H9 (cell line): ENCODE measurements around the gene BRD8. TPM values are rescaled to one million over a fixed set of nuclear protein-coding genes. Genes with fewer than 3 reads are reported as not detected.

Source experiments
- DNase-seq: peaks from one replicate; pipeline ENCODE4 v3.0.0-alpha.2; 2017
- H2AFZ ChIP-seq: one replicate; pipeline ENCODE4 v1.6.1; 2013; ENCODE audit warnings: mild to moderate bottlenecking, low read length, control low read depth, moderate library complexity
- H2AK5ac ChIP-seq: 2 replicates; pipeline ENCODE4 v1.6.1; 2013; ENCODE audit warnings: low read length, control low read depth, mixed read lengths; ENCODE audit not compliant: insufficient read length
- H2BK120ac ChIP-seq: one replicate; pipeline ENCODE4 v1.6.1; 2013; ENCODE audit warnings: low read depth, mild to moderate bottlenecking, low read length, control low read depth, inconsistent platforms; ENCODE audit not compliant: poor library complexity, severe bottlenecking
- H2BK12ac ChIP-seq: 2 replicates; pipeline ENCODE4 v1.6.1; 2013; ENCODE audit warnings: low read length, control low read depth, mixed read lengths, low read depth; ENCODE audit not compliant: insufficient read length
- H2BK15ac ChIP-seq: 2 replicates; pipeline ENCODE4 v1.6.1; 2013; ENCODE audit warnings: low read depth, low read length, control low read depth
- H2BK20ac ChIP-seq: one replicate; pipeline ENCODE4 v1.6.1; 2013; ENCODE audit warnings: low read depth, mild to moderate bottlenecking, low read length, control low read depth, inconsistent platforms; ENCODE audit not compliant: poor library complexity, severe bottlenecking
- H2BK5ac ChIP-seq: 2 replicates; pipeline ENCODE4 v1.6.1; 2013; ENCODE audit warnings: low read length, control low read depth, mixed read lengths; ENCODE audit not compliant: insufficient read length
- H3K14ac ChIP-seq: 2 replicates; pipeline ENCODE4 v1.6.1; 2013; ENCODE audit warnings: low read length, control low read depth; ENCODE audit not compliant: insufficient read depth
- H3K18ac ChIP-seq: 2 replicates; pipeline ENCODE4 v1.6.1; 2013; ENCODE audit warnings: low read depth, mild to moderate bottlenecking, mixed read lengths, low read length, control low read depth; ENCODE audit not compliant: insufficient read length
- H3K23ac ChIP-seq: 2 replicates; pipeline ENCODE4 v1.6.1; 2013; ENCODE audit warnings: low read length, control low read depth, mixed read lengths, low read depth; ENCODE audit not compliant: insufficient read length
- H3K23me2 ChIP-seq: 2 replicates; pipeline ENCODE4 v1.6.1; 2013; ENCODE audit warnings: low read depth, mild to moderate bottlenecking, mixed read lengths, low read length, control low read depth; ENCODE audit not compliant: insufficient read length, poor library complexity, severe bottlenecking
- H3K27ac ChIP-seq: 2 replicates; pipeline ENCODE4 v1.5.1; 2013; ENCODE audit warnings: low read length, control low read depth, mixed read lengths, low read depth; ENCODE audit not compliant: insufficient read length
- H3K27me3 ChIP-seq: 2 replicates; pipeline ENCODE4 v1.6.1; 2013; ENCODE audit warnings: low read length, control low read depth, inconsistent platforms; ENCODE audit not compliant: insufficient read depth
- H3K4ac ChIP-seq: 2 replicates; pipeline ENCODE4 v1.6.1; 2013; ENCODE audit warnings: low read depth, mild to moderate bottlenecking, control low read depth, inconsistent platforms, low read length, moderate library complexity
- H3K4me1 ChIP-seq: 2 replicates; pipeline ENCODE4 v1.6.1; 2013; ENCODE audit warnings: low read length, control low read depth, inconsistent platforms; ENCODE audit not compliant: insufficient read depth
- H3K4me2 ChIP-seq: 2 replicates; pipeline ENCODE4 v1.6.1; 2013; ENCODE audit warnings: low read length, control low read depth, mixed read lengths; ENCODE audit not compliant: insufficient read length, insufficient read depth
- H3K56ac ChIP-seq: 2 replicates; pipeline ENCODE4 v1.6.1; 2013; ENCODE audit warnings: low read depth, mild to moderate bottlenecking, mixed read lengths, low read length, control low read depth; ENCODE audit not compliant: insufficient read length
- H3K79me1 ChIP-seq: 2 replicates; pipeline ENCODE4 v1.6.1; 2013; ENCODE audit warnings: low read depth, mild to moderate bottlenecking, moderate library complexity, low read length, control low read depth, inconsistent platforms; ENCODE audit not compliant: insufficient read depth, poor library complexity, severe bottlenecking
- H3K79me2 ChIP-seq: 2 replicates; pipeline ENCODE4 v1.6.1; 2013; ENCODE audit warnings: low read length, control low read depth, inconsistent platforms; ENCODE audit not compliant: insufficient read depth
- H3K9ac ChIP-seq: 2 replicates; pipeline ENCODE4 v1.6.1; 2013; ENCODE audit warnings: low read length, control low read depth, mixed read lengths; ENCODE audit not compliant: insufficient read length; ENCODE audit errors: extremely low read depth
- H3K9me3 ChIP-seq: one replicate; pipeline ENCODE4 v1.6.1; 2013; ENCODE audit warnings: low read depth, low read length, inconsistent platforms; ENCODE audit not compliant: control insufficient read depth
- H3T11ph ChIP-seq: one replicate; pipeline ENCODE4 v1.6.1; 2013; ENCODE audit warnings: mild to moderate bottlenecking, low read length, control low read depth, inconsistent platforms
- H4K20me1 ChIP-seq: one replicate; pipeline ENCODE4 v1.6.1; 2013; ENCODE audit not compliant: control insufficient read depth, insufficient read length, insufficient read depth
- H4K5ac ChIP-seq: 2 replicates; pipeline ENCODE4 v1.6.1; 2013; ENCODE audit warnings: low read depth, mild to moderate bottlenecking, mixed read lengths, low read length, control low read depth; ENCODE audit not compliant: insufficient read length
- H4K8ac ChIP-seq: replicated peaks from 2 replicates; pipeline ENCODE4 v1.6.1; 2013; ENCODE audit warnings: low read length, control low read depth, mixed read lengths, low read depth; ENCODE audit not compliant: insufficient read length
- H4K91ac ChIP-seq: 2 replicates; pipeline ENCODE4 v1.6.1; 2013; ENCODE audit warnings: low read depth, mild to moderate bottlenecking, moderate library complexity, mixed read lengths, low read length, control low read depth; ENCODE audit not compliant: insufficient read length
- H3K27ac Mint-ChIP-seq, 3 experiments: 2 replicates in 2 of 3; 3 replicates in 1 of 3; pipeline ENCODE4 v1.8.0; 2020 to 2021; ENCODE audit warnings: mixed read lengths in 3 of 3, mild to moderate bottlenecking in 1 of 3, moderate library complexity in 1 of 3
- H3K27me3 Mint-ChIP-seq: 2 replicates; pipeline ENCODE4 v1.8.0; 2021; ENCODE audit warnings: low read depth, mild to moderate bottlenecking, moderate library complexity, mixed read lengths
- H3K36me3 Mint-ChIP-seq, 3 experiments: 2 replicates in 2 of 3; 3 replicates in 1 of 3; pipeline ENCODE4 v1.8.0; 2020 to 2021; ENCODE audit warnings: low read depth in 3 of 3, mixed read lengths in 3 of 3; ENCODE audit not compliant: insufficient read depth in 1 of 3
- H3K4me1 Mint-ChIP-seq, 2 experiments: 2 replicates each; pipeline ENCODE4 v1.8.0; 2020; ENCODE audit warnings: mixed read lengths in 2 of 2
- H3K4me3 Mint-ChIP-seq, 2 experiments: 2 replicates in 1 of 2; 3 replicates in 1 of 2; pipeline ENCODE4 v1.8.0; 2020 to 2021; ENCODE audit warnings: mild to moderate bottlenecking in 2 of 2, mixed read lengths in 2 of 2, moderate library complexity in 1 of 2
- H3K9me3 Mint-ChIP-seq, 2 experiments: 2 replicates in 1 of 2; 3 replicates in 1 of 2; pipeline ENCODE4 v1.8.0; 2020; ENCODE audit warnings: mild to moderate bottlenecking in 2 of 2, mixed read lengths in 2 of 2, moderate library complexity in 1 of 2
- CTCF ChIP-seq: fragments of 200-600 bp; sonication (generic); conservative IDR thresholded peaks from 3 replicates; pipeline ENCODE4 v1.8.0; 2021; ENCODE audit warnings: antibody characterized with exemption, mild to moderate bottlenecking
- WGBS: extraction: QIAGEN DNeasy Blood & Tissue Kit; methylation state at CpG from one replicate; pipeline ENCODE4 v1.1.7; 2013; ENCODE audit warnings: missing lambda C conversion rate, low lambda C conversion rate, mixed read lengths; ENCODE audit not compliant: insufficient read length; ENCODE audit errors: extremely low coverage; 5-methylcytosine and 5-hydroxymethylcytosine counted together
- total RNA-seq: library from RNA; stranded (reverse); gene quantifications from 2 replicates; pipeline ENCODE4 v1.2.1, GENCODE V29; 2021

The BRD8 gene
- total RNA-seq, 1 experiment from 2014 or later = 67.9 TPM

GRCh38 chr5:138213161-138214029, 35.0 kb upstream of the BRD8 start, which contains the start of gene CDC23:
Gene CDC23, minus strand, starts transcription at chr5:138213323. Its CDS starts 11 bp downstream, at chr5:138213312.
- no peak within 1 kb of the TSS for H2BK20ac ChIP-seq
- peak; percentile 98 for DNase-seq
- H3K4me1 Mint-ChIP-seq = peaks cover 4 to 15% of the 10 kb centered on the region in 2 experiments; a peak in 2 of 4 replicates
- H3K4me1 ChIP-seq = no peaks in the 10 kb centered on the region
- H3K9me3 Mint-ChIP-seq = peaks cover 2 to 6% of the 10 kb centered on the region in 2 experiments; a peak in 2 of 5 replicates
- peak within 1 kb of the TSS; percentile 93 for H3K18ac ChIP-seq
- H3K27ac Mint-ChIP-seq = peak within 1 kb of the TSS; percentile 98 to 99 (median 99)
- H3K4me3 Mint-ChIP-seq = peak within 1 kb of the TSS; percentile 100
- peak within 1 kb of the TSS; percentile 31 for H2BK5ac ChIP-seq
- H4K91ac ChIP-seq = no peak within 1 kb of the TSS
- H3K79me1 ChIP-seq = no peaks in the 10 kb centered on the region
- no peak within 1 kb of the TSS for H2BK120ac ChIP-seq
- H3K9me3 ChIP-seq = no peaks in the 10 kb centered on the region
- no peak within 1 kb of the TSS; the same call in 1 of the 2 replicates for H3K4ac ChIP-seq
- H2AFZ ChIP-seq = peak within 1 kb of the TSS; percentile 0
- H3K79me2 ChIP-seq = peaks cover 8% of the 10 kb centered on the region
- peak within 1 kb of the TSS; percentile 63 for H3K4me2 ChIP-seq
- no peaks in the 10 kb centered on the region for H4K20me1 ChIP-seq
- H2BK12ac ChIP-seq = no peak within 1 kb of the TSS
- H3T11ph ChIP-seq = peak within 1 kb of the TSS; percentile 37
- no peak within 1 kb of the TSS for H4K8ac ChIP-seq
- peak within 1 kb of the TSS; percentile 41 for H3K56ac ChIP-seq
- peak within 1 kb of the TSS; percentile 84 for H3K27ac ChIP-seq
- peaks cover 2% of the 10 kb centered on the region; the same call in 1 of the 2 replicates for H3K27me3 Mint-ChIP-seq
- H3K23ac ChIP-seq = no peak within 1 kb of the TSS
- peaks cover 2 to 17% (median 8%) of the 10 kb centered on the region in 3 experiments; a peak in 5 of 7 replicates for H3K36me3 Mint-ChIP-seq
- H2BK15ac ChIP-seq = no peak within 1 kb of the TSS
- no CpG with 5 or more reads among the region's 32 CpGs for WGBS
- H4K5ac ChIP-seq = peak within 1 kb of the TSS; percentile 29
- peak within 1 kb of the TSS; percentile 87 for H3K14ac ChIP-seq
- peaks cover 3% of the 10 kb centered on the region for H3K23me2 ChIP-seq
- TF ChIP-seq CTCF = no peak
- peak within 1 kb of the TSS; percentile 97 for H3K9ac ChIP-seq
- H3K27me3 ChIP-seq = no peaks in the 10 kb centered on the region
- no peak within 1 kb of the TSS for H2AK5ac ChIP-seq
